ENCODE measurements around the gene TXN2. TPM values are rescaled to one million over a fixed set of nuclear protein-coding genes. Genes with fewer than 3 reads are reported as not detected.

The TXN2 gene
- total RNA-seq, 3 donors from 2014 or later = 73.2 to 101 (median 95.8) TPM

- no peak for ATAC-seq
- peaks cover 4% of the 10 kb centered on the region for H3K36me3 ChIP-seq (ENCODE audit: low read depth)
- TF ChIP-seq CTCF (IDR thresholded peaks at IDR 0.05) = no peak
- DNase-seq = no peak
- no peaks in the 10 kb centered on the region for H3K9me3 ChIP-seq
- intact Hi-C loops (cut with DNase I, micrococcal nuclease) = loop anchor here (10.0 kb wide), 2 partner anchors 91 to 171 kb away; partner anchors contain the start of gene MYH9 (in 1 of the 2)
- no peak overlapping the region for H3K4me3 ChIP-seq
- peaks cover 2% of the 10 kb centered on the region for H3K4me1 ChIP-seq (ENCODE audit: low read depth)
These were observed 6.1 kb downstream of the TXN2 start for GRCh38 chr22:36475341-36475740.

- no peak for DNase-seq
- intact Hi-C loops (cut with DNase I, micrococcal nuclease) = loop anchor here (5.0 to 10.0 kb wide), 3 partner anchors 88 to 170 kb away; partner anchors contain the start of gene MYH9 (in 1 of the 2)
- Histone ChIP-seq H3K9me3 (no peaks in the 10 kb centered on the region), H3K4me3 (no peak overlapping the region), H3K36me3 (ENCODE audit: low read depth) (peaks cover 4% of the 10 kb centered on the region), H3K4me1 (ENCODE audit: low read depth) (peaks cover 11% of the 10 kb centered on the region)
- ATAC-seq = no peak
- TF ChIP-seq CTCF (IDR thresholded peaks at IDR 0.05) = no peak
These were observed 8.8 kb downstream of the TXN2 start for GRCh38 chr22:36472689-36473088.

- H3K4me3 ChIP-seq = no peak overlapping the region
- intact Hi-C loops (cut with DNase I, micrococcal nuclease) = loop anchor here (5.0 to 10.0 kb wide), 3 partner anchors 87 to 169 kb away; partner anchors contain the start of gene MYH9 (in 1 of the 2)
- H3K36me3 ChIP-seq (ENCODE audit: low read depth) = peaks cover 4% of the 10 kb centered on the region
- TF ChIP-seq CTCF (IDR thresholded peaks at IDR 0.05) = no peak
- DNase-seq (no peak), ATAC-seq (no peak)
- H3K4me1 ChIP-seq (ENCODE audit: low read depth) = peaks cover 11% of the 10 kb centered on the region
- H3K9me3 ChIP-seq = no peaks in the 10 kb centered on the region
These were observed 10.1 kb downstream of the TXN2 start for GRCh38 chr22:36471341-36471821.

GRCh38 chr22:36470994-36471331 is 10.5 kb downstream of the TXN2 start:
- H3K9me3 ChIP-seq = no peaks in the 10 kb centered on the region
- no peak for TF ChIP-seq CTCF (IDR thresholded peaks at IDR 0.05)
- H3K36me3 ChIP-seq (ENCODE audit: low read depth) = peaks cover 4% of the 10 kb centered on the region
- H3K4me1 ChIP-seq (ENCODE audit: low read depth) = peaks cover 11% of the 10 kb centered on the region
- intact Hi-C loops (cut with DNase I, micrococcal nuclease) = loop anchor here (5.0 to 10.0 kb wide), 3 partner anchors 86 to 169 kb away; partner anchors contain the start of gene MYH9 (in 1 of the 2)
- DNase-seq (no peak), ATAC-seq (peak; percentile 6)
- H3K4me3 ChIP-seq = no peak overlapping the region

GRCh38 chr22:36470162-36470993 is 11.1 kb downstream of the TXN2 start:
- peak; percentile 82 to 86 (median 84) for DNase-seq
- no peaks in the 10 kb centered on the region for H3K9me3 ChIP-seq
- H3K4me1 ChIP-seq (ENCODE audit: low read depth) = peaks cover 16% of the 10 kb centered on the region
- peaks cover 4% of the 10 kb centered on the region for H3K36me3 ChIP-seq (ENCODE audit: low read depth)
- peak; percentile 89 for ATAC-seq
- H3K4me3 ChIP-seq = no peak overlapping the region
- peak; percentile 92 for TF ChIP-seq CTCF (IDR thresholded peaks at IDR 0.05)
- intact Hi-C loops (cut with DNase I, micrococcal nuclease) = loop anchor here (5.0 to 10.0 kb wide), 3 partner anchors 86 to 168 kb away; partner anchors contain the start of gene MYH9 (in 1 of the 2)
